HG03521 (cell line): ENCODE results near the gene LZTS2.
"Not testable (repeated sequence)": the region's sequence is repeated elsewhere in the genome, so short reads cannot be mapped to it uniquely, and the experiment has no call there.

ENCODE experiments used
- ATAC-seq: cut with Tn5 transposase; IDR thresholded peaks from one replicate; pipeline ENCODE4 v1.9.1; 2021; ENCODE audit warnings: mild to moderate bottlenecking, moderate library complexity; ENCODE audit not compliant: unreplicated experiment

The LZTS2 gene

DNA sequence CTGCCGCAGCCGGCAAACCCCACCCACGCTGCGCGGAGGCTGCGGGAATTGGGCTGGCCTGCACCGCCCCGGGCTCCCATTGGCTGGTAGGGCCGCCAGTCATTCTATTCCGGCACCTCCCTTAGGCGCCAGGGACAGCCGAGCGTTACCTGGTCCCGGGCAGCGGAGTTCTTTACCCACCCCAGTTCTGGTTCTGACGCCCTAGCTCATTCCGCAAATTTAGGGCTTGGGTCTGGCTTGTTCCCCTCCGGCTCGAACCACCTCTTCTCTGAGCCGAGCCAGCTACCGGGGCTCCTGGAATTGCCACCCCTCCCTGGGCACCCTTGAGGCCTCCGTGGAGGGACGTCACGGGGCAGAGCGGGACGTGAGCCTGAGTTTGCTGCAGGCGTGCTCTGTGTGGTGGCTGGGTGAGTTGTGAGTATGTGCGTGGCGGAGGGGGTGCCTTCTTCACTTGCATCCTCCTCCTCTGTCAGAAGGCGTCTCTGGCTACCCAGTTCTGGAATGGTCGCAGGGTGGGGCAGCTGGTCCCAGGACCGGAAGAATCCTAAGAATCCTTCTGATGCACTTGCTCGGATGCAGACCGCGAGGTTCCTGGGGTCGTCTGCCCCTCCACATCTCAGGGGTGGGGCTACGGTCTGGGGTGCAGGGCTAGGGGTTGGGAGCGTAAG lies 31.7 kb downstream of the LZTS2 start, which contains the start of the genes PDZD7 and SFXN3:
Gene PDZD7 (minus strand): TSS at position 2 of the 668 bp plus-strand sequence. CDS start 910 bp downstream, outside the sequence.
Gene SFXN3 (plus strand): TSS at position 107 of the 668 bp plus-strand sequence. CDS start 3,461 bp downstream, outside the sequence.
- peak; percentile 82 for ATAC-seq

GRCh38 chr10:101031796-101032636 lies 32.4 kb downstream of the LZTS2 start:
- no peak for ATAC-seq

DNA sequence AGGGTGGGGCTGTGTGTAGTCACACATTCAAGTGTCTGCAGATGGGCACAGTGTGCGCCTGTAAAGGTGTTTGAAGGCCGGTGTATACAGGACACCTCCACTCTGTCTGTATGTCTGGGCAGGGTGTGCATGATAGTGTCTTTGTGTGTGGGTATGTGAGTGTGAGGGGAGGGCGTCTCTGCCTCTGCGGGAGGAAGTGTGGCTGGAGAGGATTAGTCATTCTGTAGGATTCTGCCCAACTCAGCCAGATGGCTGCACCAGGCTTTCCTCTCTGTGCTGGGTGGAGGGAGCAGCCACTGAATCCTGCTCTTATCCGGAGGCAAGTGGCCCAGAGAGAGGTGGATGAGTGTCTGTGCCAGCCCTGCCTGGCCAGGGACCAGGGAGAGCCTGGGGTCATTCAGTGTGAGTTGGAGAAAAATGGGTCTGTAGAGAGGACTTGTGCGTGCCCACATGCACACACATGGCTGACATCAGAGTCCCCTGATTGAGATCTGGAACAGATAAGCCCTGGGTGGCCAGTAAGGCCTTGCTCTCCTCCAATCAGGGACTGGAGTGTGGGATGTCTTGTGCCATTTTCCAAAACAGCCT lies 33.1 kb downstream of the LZTS2 start:
- no peak for ATAC-seq

DNA sequence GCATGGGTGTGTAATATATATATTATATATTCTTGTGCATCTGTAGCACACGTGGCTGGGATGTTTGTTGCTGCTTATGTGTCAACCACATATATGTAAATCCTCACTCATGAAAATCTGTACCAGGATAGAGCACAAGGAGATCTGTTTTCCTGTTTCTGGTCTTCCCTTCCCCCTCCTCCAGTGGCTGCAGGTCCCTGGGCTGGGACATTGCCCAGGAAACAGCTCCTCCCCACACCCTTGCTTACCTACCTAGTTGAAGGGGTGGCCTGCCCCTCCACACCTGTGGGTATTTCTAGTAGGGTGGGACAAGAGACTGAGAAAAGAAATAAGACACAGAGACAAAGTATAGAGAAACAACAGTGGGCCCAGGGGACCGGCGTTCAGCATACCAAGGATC lies 33.7 kb downstream of the LZTS2 start:
- ATAC-seq: no peak

DNA sequence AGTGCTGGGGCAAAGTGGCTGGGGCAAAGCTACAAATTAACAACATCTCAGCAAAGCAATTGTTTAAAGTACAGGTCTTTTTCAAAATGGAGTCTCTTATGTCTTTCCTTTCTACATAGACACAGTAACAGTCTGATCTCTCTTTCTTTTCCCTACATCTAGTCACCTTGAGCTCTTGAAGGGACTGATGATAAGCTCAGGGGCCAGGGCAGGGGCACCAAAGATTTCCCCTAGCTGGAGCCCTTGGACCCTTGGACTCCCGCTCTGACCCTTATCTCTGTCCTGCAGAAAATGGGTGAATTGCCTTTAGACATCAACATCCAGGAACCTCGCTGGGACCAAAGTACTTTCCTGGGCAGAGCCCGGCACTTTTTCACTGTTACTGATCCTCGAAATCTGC lies 34.8 kb downstream of the LZTS2 start:
- not testable (repeated sequence) for ATAC-seq

- no peak for ATAC-seq
These were observed 35.7 kb downstream of the LZTS2 start for GRCh38 chr10:101035314-101035713.

- ATAC-seq: no peak
These were observed 36.5 kb downstream of the LZTS2 start for GRCh38 chr10:101035916-101036702.

DNA sequence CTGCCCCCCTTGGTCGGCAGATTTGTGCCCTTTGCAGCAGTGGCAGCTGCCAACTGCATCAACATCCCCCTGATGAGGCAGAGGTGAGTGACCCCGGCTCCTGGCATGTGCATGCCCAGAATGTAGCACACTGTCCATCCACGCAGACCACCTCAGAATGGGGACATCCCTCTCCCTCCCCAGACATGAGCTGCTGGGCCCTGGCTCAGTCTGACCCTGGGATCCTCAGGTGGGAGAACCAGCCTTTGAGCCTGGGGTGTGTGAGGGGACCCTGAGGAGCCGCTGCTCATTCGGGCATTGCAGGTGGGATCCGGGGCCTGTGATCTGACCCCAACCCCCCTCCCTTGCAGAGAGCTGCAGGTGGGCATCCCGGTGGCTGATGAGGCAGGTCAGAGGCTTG lies 37.1 kb downstream of the LZTS2 start:
- no peak for ATAC-seq

DNA sequence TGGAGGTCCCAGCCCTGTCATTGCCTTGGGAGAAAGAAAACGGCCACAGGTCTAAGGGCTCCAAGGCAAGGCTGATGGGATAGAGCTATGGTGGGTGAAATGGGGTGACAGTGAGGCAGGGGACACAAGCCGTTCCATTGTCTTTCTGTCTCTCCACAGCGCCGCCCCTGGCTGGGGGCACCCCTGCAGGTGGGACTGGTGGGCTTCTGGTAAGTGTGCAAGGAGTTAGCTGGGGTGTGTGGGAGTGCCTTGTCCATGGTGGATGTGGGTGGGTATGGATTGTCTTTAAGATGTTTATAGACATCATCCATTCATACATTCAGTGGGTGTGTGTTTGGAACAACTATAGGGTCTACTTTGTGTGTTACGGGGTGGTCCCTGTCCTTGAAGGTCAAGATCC lies 38.9 kb downstream of the LZTS2 start:
- no peak for ATAC-seq

- ATAC-seq: no peak
These were observed 40.5 kb downstream of the LZTS2 start for GRCh38 chr10:101040061-101040460.

- no peak for ATAC-seq
These were observed 41.2 kb downstream of the LZTS2 start for GRCh38 chr10:101040851-101041250.

DNA sequence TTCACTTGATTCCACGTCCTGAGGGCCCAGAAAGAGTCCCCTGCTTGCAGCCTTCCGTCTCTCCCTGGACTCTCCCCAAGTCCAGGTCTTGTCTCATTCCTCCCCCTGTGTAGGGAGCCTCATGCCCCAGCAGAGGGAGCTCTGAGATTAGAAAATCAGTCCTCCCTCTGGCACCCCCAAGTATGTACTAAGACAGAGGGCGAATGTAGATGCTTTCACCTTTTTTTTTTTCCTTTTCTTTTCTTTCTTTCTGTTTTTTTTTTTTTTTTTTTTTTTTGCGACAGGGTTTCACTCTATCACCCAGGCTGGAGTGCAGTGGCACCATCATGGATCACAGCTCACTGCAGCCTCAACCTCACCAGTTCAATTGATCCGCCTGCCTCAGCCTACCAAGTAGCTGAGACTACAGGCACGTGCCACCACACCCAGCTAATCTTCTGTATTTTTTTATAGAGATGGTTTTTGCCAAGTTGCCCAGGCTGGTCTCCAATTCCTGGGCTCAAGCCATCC lies 41.7 kb downstream of the LZTS2 start:
- ATAC-seq: peak; percentile 56

- ATAC-seq: no peak
These were observed 42.5 kb downstream of the LZTS2 start for GRCh38 chr10:101042118-101042517.

DNA sequence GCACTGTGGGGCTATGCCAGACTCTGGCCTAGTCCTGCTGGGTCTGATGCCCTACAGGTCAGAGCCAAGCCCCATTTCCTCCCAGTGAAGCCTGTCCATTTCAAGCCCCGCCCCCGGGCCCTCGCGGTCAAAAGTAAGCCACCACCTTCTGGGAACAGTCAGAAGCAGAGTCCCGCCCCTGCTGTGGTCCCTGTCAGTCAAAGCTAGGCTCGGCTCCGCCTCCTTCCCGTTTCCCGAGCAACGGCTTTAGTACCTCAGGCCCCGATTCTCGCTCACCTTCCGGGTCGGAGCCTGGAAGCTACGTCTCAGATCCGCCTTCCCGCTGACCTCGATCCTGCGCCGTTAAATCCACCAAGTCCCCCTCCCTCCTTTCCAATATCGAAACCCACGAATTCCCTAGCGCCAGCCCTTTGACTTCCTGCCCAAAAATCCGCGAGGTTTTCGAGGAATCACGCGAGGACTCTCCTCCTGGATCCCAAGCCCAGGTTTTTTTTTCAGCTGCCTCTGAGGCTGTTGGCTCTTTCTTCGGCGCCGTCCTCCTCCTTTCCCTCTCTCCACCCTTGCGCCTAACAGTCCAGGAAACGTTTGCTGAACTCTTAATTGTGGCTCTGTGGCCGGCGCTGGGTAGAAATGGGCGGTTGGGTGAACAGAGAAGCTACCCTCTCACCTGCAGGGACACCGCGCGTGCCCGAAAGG lies 43.2 kb downstream of the LZTS2 start:
- ATAC-seq: peak; percentile 85

- ATAC-seq: no peak
These were observed 43.7 kb downstream of the LZTS2 start for GRCh38 chr10:101043363-101043707.

DNA sequence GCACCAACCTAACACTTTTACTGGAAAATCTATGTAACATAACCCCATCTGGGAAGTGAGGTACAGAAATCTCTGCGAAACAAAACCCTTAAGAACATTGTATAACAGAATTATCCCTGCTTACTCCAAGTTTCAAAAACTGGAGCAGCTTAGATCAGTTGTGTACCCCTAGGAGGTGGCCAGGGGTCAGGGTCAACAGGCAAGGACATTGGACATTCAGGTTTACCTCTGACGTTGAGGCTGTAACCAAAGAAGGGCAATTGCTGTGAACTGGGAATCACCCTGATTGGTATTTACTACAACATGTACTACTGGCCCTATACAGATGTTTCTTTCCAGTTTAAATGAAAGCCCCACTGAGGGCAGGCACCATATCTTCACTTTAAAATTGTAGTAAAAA lies 44.5 kb downstream of the LZTS2 start:
- ATAC-seq: no peak

GRCh38 chr10:101046332-101047238 lies 47.0 kb downstream of the LZTS2 start:
- ATAC-seq: no peak

DNA sequence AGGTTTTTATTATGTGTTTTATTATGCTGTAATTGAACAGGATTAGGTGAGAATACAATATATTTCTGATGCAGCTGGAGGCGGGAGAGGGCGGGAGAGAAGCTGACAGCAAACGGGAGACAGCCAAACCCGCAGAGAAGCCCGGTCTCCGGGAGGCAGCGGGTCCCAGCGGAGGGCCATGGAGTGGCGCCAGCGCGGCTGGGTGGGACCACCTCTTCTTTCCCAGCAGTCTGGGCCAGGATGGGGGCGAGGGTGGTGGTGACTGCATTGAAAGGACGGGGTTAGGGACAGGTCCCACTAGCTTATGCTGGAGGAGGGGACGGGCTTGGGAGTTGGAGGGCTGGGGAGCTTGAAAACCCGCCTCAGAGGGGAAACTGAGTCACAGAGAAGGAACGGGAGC lies 47.7 kb downstream of the LZTS2 start:
- no peak for ATAC-seq
